LoVo (cell line): Measurements from ENCODE around the gene MAP2K5.

Experiments
- DNase-seq: peaks from one replicate; pipeline ENCODE4 v3.0.0-alpha.2; 2016; ENCODE audit warnings: low spot score

MAP2K5 gene

GRCh38 chr15:67839499-67839928, 297.0 kb downstream of the MAP2K5 start:
- DNase-seq = peak; percentile 67

GRCh38 chr15:67839929-67840748, 297.6 kb downstream of the MAP2K5 start, which contains the start of gene RNU6-1:
Gene RNU6-1, minus strand, starts transcription at chr15:67840045.
- DNase-seq = peak; percentile 97

GRCh38 chr15:67840749-67841512, 298.4 kb downstream of the MAP2K5 start:
- no peak for DNase-seq

GRCh38 chr15:67841513-67841762, 298.9 kb downstream of the MAP2K5 start:
- no peak for DNase-seq

GRCh38 chr15:67843092-67843501, 300.6 kb downstream of the MAP2K5 start:
- no peak for DNase-seq

GRCh38 chr15:67843571-67844387, 301.3 kb downstream of the MAP2K5 start:
- DNase-seq = no peak

- DNase-seq = no peak
Observed at GRCh38 chr15:67845974-67846373, 303.5 kb downstream of the MAP2K5 start.

- DNase-seq = no peak
Observed at GRCh38 chr15:67849538-67849937, 307.0 kb downstream of the MAP2K5 start.

GRCh38 chr15:67850336-67850735, 307.8 kb downstream of the MAP2K5 start:
- no peak for DNase-seq

GRCh38 chr15:67850994-67851571, 308.6 kb downstream of the MAP2K5 start:
- no peak for DNase-seq

- no peak for DNase-seq
Observed at GRCh38 chr15:67852418-67852817, 309.9 kb downstream of the MAP2K5 start.

- no peak for DNase-seq
Observed at GRCh38 chr15:67853454-67853853, 311.0 kb downstream of the MAP2K5 start.

- DNase-seq = no peak
Observed at GRCh38 chr15:67854358-67854757, 311.9 kb downstream of the MAP2K5 start.

GRCh38 chr15:67855842-67856241, 313.3 kb downstream of the MAP2K5 start:
- no peak for DNase-seq
